GM21717 (cell line): ENCODE measurements around the gene CTXN1.
"Not testable (repeated sequence)": the region's sequence is repeated elsewhere in the genome, so short reads cannot be mapped to it uniquely, and the experiment has no call there.

ENCODE experiments used
- ATAC-seq: cut with Tn5 transposase; IDR thresholded peaks from one replicate; pipeline ENCODE4 v1.9.1; 2021; ENCODE audit warnings: mild to moderate bottlenecking, moderate library complexity; ENCODE audit not compliant: unreplicated experiment

Gene CTXN1

GRCh38 chr19:7926021-7926726 is at the start of gene CTXN1:
TSS of gene CTXN1 (minus strand) at chr19:7926135. CDS start at chr19:7925538, 597 bp downstream.
- ATAC-seq, result no peak

- no peak for ATAC-seq
Measured at GRCh38 chr19:7975037-7975436, 49.1 kb upstream of the CTXN1 start.

GRCh38 chr19:7973883-7974282 is 47.9 kb upstream of the CTXN1 start:
- ATAC-seq, result no peak

- ATAC-seq, result no peak
Measured at GRCh38 chr19:7971553-7972520, 45.9 kb upstream of the CTXN1 start.

GRCh38 chr19:7970716-7971448 is 44.9 kb upstream of the CTXN1 start:
- no peak for ATAC-seq

GRCh38 chr19:7969555-7969939 is 43.6 kb upstream of the CTXN1 start:
- ATAC-seq, result no peak

GRCh38 chr19:7968796-7969554 is 43.0 kb upstream of the CTXN1 start:
- ATAC-seq, result no peak

DNA sequence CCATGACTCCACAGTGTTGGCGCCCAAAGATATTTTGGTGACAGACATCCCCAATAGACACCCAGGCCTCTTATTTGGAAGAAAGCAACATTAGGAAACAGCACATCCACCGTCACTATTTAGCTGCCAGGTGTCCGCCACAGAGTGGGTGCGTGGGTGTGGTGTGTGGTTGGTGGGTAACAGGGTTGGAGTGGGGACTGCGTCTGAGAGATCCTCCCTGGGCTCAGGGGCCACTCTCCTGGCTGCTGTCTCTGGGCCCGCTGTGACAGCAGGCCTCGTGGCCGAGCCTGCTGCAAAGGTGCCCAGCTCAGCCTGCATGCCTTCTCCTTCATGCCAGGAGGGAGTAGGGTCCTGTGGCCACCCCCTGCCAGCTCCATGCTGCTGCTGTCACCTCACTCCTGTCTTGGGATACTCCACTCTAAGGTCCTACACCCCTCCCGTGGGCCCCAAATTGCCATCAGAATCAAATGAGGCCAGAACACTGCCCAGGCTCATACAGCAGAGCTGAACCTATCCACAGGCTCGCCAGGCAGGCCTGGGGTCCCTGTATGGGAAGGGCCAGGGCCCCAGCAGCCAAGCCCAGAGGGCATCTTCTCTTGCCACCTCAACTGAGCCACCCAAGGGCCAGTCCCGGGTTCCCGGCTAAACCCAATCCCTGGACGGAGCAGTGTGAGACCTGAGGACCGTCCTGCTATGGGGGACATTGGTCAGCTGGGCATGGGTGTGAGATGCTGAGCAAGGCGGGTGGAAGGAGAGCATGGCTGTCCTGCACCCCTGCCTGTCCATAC is 42.3 kb upstream of the CTXN1 start:
- ATAC-seq, result no peak

GRCh38 chr19:7965921-7966665 is 40.2 kb upstream of the CTXN1 start:
- no peak for ATAC-seq

- ATAC-seq, result no peak
Measured at GRCh38 chr19:7965259-7965841, 39.4 kb upstream of the CTXN1 start.

DNA sequence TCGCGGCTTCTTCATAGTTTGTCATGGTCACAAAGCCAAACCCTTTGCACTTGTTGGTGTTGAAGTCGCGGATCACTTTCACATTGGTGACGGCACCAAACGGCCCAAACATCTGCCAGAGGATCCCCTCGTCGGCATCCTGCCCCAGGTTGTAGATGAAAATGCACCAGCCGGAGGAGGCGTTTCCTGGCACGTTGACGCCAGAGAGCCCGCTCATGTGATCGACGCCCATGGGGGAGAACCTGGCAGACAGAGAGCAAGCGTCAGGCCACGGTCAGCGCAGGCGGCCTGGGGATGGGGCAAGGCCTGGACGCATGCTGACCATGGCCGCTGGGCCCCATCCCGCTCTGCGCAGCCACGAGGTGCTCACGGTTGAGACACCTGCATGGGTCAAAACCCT is 37.6 kb upstream of the CTXN1 start:
- ATAC-seq, result no peak

- ATAC-seq, result no peak
Measured at GRCh38 chr19:7962644-7963268, 36.8 kb upstream of the CTXN1 start.

DNA sequence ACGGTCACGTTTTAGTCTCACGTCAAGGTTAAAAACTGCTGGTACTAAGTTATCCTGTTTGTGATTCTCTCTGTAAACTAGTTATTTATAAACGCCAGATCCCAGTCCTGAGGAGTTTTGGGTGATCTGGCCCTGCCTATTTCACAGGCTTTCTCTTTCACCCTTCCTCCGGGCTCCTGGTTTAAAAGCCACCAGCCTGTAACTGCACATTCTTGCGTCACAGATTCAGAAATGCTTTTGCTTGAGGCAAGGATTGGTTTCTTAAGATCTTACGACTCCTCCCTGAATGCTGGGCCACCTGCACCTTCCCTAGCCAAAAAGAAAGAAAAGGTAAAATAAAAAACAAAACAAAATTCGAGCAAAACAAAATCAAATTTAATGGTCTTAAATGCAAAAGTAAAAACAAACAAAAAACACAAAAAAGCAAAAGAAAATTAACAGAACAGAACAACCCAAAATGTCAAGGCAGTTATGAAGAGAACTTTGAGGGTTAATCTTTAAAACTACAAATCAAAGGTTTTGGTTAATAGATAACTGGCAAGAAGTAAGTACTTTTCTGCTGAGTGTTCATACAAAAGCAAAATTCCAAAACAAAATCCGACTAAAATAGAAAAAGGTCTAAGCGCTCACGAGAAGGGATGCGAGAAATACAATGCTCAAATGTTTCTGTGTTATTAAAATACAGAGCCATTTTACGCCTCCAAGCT is 36.1 kb upstream of the CTXN1 start:
- no peak for ATAC-seq

- not testable (repeated sequence) for ATAC-seq
Measured at GRCh38 chr19:7961082-7961481, 35.1 kb upstream of the CTXN1 start.

DNA sequence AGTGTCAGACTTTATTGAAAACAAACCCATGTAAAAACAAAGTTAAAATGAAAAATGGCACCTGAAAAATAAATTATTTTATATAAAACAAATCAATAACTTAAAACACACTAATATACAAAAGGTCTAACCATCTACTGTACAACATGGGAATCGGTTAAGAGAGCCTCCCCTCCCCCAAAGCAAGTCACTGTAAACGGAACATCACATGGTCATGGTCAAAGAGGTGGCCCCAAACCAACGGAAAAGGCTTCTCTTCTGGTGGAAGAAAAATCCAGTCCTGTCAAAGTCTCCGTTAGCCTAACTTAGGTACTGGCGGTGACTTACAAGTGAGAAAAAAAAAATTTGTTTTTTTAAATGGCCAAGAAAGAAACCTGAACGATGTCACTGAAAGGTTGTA is 33.3 kb upstream of the CTXN1 start:
- no peak for ATAC-seq

DNA sequence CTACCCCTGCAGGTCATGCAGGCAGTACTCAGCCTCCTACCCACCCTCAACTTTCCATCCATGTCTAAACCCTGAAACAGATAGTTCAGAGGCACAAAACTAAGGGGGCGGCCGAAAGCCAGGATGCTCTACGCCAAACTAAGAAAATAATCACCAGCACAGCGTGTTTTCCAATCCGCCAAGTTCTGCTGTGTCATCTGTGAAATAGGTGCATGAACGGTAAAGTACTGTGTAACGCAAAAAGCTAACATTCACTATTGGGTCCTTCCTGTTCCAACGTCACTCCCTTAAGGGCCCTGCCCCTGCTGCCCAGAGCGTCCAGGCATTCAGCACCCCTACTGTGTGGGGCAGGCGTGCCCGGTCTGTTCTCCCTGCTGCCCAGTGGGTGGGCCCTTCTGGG is 29.8 kb upstream of the CTXN1 start:
- ATAC-seq, result no peak

DNA sequence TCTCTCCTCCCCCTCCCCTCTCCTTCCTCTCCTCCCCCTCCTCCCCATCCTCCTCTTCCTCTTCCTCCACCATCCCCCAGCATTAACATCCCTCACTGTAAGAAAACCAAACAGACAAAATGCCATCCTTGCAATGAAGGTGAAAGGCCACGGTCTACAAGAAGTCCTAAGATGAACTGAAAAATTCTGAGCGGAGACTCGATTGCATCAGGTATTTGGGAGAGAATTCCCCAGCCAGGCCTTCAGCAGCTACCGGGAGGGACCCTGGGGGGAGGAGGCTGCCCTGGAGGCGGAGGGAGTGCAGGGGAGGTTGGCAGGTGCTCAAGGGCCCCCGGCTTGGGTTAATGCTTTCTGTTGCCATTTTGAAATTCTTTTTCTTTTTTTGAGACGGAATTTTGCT is 27.6 kb upstream of the CTXN1 start:
- ATAC-seq, result no peak

DNA sequence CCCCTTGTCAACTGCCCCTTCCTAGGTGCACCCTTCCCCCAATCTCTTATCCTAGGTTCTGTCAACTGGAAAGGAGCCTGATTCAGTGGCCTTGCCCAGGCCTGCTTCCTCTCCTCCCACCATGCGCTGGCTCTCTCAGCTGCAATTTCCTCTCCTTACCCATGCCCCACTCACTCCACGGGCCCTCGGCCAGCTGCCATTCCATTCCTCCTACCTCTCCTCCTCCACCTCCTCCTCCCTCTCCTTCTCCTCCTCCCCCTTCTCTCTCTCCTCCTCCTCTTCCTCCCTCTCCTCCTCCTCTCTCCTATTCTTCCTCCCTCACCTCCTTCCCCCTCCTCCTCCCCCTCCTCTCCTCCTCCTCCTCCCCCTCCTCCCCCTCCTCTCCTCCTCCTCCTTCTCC is 27.1 kb upstream of the CTXN1 start:
- ATAC-seq, result no peak
